Midbrain (tissue), 1 donor: ENCODE data around the gene SLC12A8.
A peak's percentile ranks its signal among the peaks of the same experiment; 100 is the strongest.

Experiments used
- DNase-seq: peaks from one replicate; lab custom pipeline; 2025; lab: John Stamatoyannopoulos, UW

Gene SLC12A8

DNA sequence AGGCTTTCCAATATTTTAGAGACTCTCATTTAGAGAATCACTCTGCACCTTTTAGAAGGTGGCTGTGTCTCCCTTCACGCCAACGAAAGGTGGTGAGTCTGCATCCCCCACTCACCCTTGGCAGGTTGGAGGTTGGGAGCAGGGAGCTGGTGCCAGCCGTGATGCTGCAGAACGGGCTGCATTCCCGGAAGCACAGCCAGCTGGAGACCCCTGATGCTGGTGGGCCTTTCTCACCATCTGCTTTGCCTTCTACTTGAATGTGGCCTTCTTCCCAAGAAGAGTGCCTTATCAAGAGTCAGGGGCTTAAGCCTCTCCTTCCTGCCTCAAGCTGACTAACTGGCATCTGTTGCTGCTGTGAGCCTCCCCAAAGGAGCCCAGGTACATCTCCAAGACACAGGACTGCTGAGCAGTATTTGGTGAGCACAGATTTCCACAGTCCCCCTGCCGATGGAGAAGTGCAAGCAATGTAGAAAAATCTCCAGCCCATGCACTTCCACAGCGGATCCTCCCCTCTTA lies 139.1 kb downstream of the SLC12A8 start:
- no peak for DNase-seq

DNA sequence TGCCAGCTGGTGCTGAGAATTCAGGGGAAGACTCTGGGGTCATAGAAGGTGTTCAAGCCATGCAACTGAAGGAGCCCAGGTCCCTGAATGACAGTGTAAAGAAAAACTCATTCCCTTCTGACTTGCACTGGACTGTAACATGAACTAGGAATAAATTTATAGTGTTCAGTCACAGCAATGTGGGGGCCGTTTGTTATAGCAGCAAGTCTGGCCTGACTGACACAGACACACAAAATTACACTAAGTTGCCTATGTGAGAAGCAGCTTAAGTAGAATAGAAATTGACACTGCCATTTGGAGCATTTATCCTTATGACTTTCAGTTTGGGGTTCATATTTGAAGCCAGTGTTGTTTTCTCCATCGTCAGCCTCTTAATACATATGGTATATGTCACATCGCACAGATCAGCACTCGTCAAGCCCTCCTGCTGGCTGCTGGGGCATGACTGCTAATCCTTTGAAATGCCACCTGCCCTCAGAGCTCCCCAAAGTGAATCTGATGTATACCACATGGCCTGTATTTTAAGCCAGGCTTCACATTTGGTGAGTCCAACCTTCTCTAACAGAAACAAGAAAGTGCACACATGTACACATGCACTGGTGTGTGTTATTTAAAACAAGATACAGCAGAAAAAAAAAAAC lies 139.7 kb downstream of the SLC12A8 start:
- no peak for DNase-seq

GRCh38 chr3:125072301-125072700 lies 140.2 kb downstream of the SLC12A8 start:
- no peak for DNase-seq

DNA sequence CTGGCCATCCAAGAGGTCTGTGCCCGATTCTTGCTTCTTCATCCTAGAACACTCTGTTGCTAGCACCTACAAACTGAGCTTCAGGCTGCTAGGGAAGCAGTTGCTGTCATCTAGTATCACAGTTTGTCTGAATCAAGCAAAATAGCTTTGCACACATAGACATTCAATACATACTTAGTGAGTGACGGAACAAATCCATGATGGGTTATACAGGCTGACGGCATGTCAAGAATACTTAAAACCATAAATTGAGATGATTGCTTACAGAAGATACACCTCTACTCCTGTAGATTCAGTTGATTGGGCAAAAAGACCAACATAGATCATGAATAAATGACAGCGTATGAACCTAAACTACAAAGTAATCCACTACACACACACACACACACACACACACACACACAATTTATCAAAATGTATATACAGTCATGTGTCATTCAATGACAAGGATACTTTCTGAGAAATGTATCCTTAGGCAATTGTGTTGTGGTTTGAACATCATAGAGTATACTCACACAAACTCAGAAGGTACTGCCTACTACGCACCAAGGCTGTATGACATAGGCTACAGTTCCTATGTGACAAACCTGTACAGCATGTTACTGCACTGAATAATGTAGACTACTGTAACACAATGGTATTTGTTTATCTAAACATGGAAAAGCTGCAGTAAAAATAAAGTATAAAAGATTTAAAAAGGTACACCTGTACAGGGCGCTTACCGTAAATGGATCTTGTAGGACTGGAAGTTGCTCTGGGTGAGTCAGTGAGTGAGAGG lies 142.4 kb downstream of the SLC12A8 start:
- no peak for DNase-seq

DNA sequence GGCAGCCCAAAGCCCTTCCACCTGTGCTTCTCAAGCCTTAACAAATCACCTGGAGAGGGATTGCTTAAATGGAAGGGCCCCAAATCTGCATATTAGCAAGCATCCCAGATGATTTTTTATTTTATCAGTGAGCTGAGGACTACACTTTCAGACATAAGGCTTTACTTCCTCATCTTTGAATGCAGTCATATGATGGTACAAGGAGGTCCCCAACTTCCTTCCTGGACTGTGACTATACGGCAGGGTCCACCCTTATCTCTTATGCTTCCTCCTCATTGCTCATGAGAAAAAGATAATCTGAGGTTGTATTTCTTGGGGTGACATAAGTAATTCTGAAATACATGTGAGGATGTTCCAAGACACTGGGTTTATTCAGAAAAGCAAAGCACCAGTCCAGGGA lies 143.1 kb downstream of the SLC12A8 start:
- DNase-seq, result no peak

- no peak for DNase-seq
Observed at GRCh38 chr3:125068265-125068664, 144.3 kb downstream of the SLC12A8 start.

DNA sequence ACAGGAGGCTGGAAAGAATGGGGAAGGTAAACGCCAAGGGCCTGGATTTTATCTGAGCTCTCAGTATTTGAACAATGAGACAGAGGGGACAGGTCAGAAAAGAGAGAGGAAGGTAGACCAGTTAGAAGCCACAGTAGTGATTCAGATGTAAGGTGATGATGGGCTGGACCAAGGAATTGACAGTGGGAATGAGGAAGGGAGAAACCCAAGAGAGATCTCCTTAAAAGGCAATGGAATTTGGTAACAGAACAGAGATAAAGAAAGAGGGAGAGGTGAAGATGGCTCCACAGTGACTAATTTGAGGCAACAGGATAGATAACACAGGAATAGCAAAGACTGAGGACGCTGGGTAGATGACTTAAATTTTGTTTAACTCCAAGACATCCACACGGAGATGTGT lies 145.3 kb downstream of the SLC12A8 start:
- DNase-seq, result no peak

GRCh38 chr3:125062904-125063618 lies 149.5 kb downstream of the SLC12A8 start:
- no peak for DNase-seq

- DNase-seq, result no peak
Observed at GRCh38 chr3:125061646-125062045, 150.9 kb downstream of the SLC12A8 start.

DNA sequence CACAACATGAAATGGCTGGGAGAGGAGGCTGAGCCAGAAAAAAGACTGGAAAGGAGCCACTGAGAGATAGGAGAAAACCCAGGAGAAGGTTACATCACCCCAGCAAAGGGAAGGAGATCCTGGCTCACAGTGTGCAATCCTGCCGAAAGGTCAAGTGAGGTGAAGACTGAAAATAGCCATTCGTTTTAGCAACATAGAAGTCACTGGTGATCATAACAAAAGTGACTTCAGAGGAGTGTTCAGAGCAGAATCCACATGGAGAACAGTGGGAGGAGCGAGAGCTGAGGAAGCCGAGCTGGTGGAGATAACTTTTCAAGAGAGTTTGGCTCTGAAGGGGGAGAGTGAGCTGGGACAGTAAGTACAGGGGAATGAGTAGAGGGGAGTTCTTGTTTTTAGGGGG lies 151.4 kb downstream of the SLC12A8 start:
- no peak for DNase-seq

- DNase-seq, result no peak
Observed at GRCh38 chr3:125059488-125060245, 152.9 kb downstream of the SLC12A8 start.

DNA sequence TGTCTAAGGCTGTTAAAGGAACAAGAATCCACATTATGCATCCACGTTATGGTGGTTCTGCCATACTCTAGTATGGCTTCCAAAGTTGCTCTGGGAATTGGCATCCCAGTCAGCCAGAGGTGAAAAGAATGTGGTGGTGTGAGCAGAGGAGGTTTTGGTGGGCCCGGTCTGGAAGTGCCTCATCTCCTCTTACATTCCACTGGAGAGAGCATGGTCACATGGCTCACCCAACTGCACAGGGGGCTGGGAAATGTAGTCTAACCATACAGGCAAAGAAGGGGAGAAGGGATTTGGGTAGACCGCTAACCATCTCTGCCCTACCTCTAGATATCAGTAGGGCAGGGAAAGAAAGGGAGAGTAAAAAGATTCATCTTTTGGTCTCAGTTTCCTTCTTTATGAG lies 153.6 kb downstream of the SLC12A8 start:
- DNase-seq, result no peak

DNA sequence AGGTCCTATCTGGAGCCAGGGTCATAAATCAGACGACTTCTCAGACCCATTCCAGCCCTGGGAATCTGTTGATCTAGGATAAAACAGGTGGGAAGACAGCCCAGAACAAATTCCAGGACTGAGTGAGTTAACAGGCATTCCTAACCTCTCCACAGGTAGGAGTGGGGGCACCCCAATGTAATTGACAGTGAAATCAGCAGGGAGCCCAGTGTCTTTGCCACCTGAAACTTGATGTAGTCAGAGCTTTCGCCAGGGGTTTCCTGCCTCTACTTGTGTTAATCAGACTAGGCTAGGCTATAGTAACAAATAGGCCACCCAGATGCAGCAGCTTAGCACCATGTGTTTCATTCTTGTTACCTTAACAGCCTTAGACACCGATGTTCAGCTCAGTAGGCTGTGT lies 154.0 kb downstream of the SLC12A8 start:
- no peak for DNase-seq

DNA sequence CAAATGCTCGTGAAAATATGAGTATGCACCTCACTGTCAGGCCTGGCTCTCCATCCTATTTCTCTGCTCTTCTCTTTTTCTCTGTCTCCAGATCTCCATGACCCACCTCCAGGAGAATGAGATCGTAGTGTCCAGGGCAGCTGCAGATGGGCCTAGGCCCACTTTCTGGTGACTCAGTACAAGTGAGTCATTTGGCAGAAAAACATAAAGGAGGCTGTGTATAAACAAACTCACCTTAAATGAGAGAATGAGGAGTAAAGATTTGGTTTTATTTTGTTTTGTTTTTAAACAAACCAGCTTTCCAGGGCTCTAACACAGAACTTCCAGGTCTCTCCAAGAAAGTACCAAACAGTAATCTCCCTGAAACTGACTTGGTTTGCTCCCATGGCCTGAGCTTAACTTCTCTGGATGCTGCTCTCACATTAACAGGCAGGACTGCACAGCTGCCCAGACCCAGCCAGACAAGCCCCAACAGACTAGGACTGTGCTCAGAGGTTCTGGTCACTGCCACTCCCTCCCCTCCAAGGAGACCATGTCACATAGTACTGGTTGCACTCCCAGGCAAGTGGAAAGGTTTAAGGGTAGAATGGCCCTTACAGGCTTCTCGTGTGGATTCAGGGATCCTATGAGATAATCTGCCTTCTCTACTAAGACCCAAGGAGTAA lies 155.2 kb downstream of the SLC12A8 start:
- no peak for DNase-seq

DNA sequence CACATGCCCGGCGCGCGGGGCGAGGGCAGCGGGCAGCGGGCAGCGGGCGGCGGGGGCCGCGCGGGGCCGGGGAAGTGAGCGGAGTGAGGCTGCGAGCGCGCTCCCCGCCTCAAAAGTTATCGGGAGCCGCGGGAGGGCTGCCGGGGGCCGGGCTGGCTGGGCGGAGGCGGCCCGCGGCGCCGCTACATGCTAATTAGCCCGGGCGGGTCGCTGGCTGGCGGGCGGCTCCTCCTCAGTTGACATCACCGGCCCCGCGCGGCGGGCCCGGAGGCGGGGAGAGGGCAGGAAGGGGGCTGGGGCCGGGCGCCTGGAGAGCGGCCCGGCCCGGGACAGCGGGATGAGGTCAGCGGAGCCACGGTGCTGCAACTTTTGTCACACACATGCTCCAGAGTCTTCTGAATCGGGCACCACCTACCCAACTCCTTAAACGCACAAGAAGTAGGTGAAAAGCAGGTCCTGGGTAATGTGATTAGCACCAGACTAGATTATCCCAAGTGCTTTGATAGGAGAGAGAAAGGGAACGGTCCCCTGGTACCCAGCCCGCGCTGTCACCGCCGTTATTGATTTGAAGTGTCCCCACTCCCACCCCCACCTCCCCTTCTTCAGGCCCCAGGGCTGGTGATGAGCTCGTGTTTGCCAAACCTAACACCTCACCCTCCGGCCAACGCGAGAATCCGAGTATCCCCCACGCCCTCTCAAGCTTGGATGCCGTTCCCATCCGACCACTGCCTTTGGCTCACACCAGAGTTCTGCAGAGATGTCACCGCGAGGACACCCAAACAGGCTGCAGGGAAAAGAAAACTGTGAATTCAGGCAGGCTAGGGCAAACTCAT lies 156.4 kb downstream of the SLC12A8 start, which contains the start of gene HEG1:
TSS of gene HEG1 (minus strand) at position 85 of the 833 bp plus-strand sequence. CDS start 107 bp downstream, outside the sequence.
- DNase-seq, result peak; percentile 79

- no peak for DNase-seq
Observed at GRCh38 chr3:125055331-125055912, 157.1 kb downstream of the SLC12A8 start.

DNA sequence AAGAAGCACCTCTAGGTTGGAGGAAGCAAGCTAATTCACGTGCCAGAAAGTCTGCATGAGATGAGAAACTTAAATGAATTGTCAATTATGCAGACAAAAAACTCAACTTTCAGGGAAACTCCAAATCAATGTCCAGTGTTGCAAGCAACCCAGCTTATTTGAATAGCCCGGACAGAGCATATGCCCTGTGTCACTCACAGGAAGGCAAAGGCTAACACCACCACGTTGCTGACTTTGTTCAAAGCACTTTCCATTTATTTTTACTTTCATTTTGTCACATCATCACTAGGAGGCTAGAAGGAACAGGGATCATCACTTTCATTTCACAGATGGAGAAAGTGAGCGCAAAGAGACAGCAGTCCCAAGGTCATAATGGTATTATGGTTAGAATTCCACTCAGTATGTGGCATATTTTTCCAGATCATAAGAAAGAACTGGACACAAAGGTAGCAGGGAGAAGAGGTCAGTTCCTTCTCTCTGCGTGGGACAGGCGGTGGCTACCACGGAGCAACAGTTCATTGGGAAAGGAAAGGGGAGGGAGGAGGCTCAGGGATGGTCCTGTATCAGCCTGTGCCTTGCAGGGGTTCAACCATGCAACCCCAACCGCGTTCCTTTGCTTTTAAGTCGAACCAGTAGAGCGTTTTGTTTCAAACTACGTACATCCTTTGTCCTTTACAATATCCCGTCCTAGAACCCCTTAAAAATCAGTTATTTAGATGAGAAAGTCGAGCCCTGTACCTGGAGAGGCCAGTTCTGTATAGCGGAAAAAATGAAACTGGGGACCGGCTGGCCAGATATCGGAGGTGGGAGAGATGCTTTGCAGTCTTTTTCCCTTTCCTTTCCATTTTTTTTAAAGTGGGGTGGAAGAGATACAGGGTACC lies 157.9 kb downstream of the SLC12A8 start:
- peak; percentile 61 for DNase-seq

DNA sequence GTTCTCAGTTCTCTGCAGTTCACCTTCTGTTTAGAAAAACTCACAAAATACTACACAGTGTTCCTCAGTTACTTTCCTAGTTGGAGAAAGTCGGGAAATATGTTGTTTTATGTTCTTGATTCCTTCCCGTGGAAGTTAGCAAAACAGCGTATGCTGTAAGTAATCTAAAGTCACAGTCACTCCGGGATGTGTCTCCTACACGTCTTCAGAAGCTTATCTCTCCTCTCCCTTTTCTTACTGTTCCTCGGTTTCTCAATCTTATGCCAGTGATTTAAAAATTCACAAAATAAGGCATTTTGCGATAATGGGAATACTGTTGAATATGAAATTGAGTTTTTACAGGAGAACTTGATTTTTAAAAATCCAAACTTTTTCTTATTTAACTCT lies 158.5 kb downstream of the SLC12A8 start:
- DNase-seq, result no peak

DNA sequence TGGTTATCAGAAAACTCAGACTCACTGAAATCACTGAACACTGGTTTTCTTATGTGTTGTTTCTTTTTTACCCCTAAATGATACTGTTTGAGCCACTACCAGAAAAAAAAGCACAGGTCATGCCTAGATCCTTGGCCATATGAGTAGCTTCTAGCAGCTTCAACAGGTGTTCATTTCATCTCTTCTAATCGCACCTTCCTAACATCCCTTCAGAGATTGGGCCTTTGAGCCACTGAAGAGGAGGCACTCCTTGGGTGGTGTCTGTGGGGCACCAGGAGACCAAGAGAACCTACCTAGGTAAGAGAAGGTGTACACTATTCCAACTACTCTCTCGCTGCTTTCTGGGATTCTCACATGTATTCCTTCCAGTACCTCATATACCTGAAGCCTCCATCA lies 159.2 kb downstream of the SLC12A8 start:
- DNase-seq, result no peak
